GM21576 (cell line): ENCODE results near the gene COL18A1.
"Not testable (repeated sequence)": the region's sequence is repeated elsewhere in the genome, so short reads cannot be mapped to it uniquely, and the experiment has no call there.

Experiments
- ATAC-seq: cut with Tn5 transposase; IDR thresholded peaks from one replicate; pipeline ENCODE4 v1.9.1; 2021; ENCODE audit warnings: mild to moderate bottlenecking, moderate library complexity; ENCODE audit not compliant: unreplicated experiment

COL18A1 gene

GRCh38 chr21:45513741-45514310, 108.9 kb downstream of the COL18A1 start:
- ATAC-seq: no peak

- no peak for ATAC-seq
Measured at GRCh38 chr21:45514311-45515021, 109.5 kb downstream of the COL18A1 start.

- no peak for ATAC-seq
Measured at GRCh38 chr21:45515241-45516061, 110.5 kb downstream of the COL18A1 start.

DNA sequence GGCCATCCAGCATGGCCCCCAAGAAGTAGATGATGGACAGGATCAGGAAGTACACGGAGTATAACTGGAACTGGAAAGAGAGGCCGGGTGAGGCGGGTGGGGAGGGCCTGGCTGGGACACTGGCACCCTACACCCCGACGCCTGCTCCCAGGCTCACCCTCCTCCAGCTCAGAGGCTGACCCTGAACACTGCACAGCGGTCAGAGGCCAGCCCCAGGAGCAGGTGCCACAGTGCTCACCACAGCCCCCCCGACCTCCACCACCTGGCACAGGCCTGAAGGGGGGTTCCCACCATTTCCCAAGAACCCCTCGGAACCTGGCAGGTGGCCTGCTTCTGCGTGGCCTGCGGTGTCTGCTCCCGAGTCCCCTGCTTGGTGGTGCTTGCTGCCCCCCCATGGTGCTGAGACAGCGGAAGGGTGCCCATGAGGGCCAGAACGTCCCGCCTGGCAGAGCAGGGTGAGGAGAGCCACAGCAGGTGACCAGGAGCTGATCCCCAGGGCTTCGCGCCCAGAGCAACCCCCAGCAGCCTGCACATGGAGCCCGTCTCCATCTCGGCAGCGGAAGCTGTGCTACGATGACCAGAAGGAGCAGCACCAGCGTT, 111.2 kb downstream of the COL18A1 start:
- ATAC-seq: no peak

DNA sequence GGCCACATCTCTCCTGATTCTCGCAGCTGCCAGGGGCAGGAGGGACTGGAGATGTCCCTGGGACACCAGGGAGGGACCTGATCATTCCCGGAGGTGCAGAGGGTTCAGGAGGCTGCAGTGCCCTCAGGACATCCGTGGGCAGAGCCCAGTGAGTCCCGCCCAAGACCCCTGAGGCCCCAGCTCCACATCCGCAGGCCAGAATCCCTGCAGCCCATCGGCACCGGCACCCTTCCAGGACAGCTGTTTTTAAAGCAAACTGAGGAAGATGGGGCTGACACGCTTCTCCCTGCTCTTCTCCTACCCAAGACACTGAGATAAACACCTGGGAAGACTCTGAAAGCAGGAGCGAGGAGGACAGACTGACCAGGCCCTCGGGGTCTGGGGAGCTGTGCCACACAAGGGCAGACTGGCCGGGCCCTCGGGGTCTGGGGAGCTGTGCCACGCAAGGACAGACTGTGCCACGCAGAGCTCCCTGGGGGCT, 111.7 kb downstream of the COL18A1 start:
- no peak for ATAC-seq

GRCh38 chr21:45517249-45518065, 112.5 kb downstream of the COL18A1 start:
- ATAC-seq: no peak

GRCh38 chr21:45518742-45519141, 113.8 kb downstream of the COL18A1 start:
- ATAC-seq: no peak

DNA sequence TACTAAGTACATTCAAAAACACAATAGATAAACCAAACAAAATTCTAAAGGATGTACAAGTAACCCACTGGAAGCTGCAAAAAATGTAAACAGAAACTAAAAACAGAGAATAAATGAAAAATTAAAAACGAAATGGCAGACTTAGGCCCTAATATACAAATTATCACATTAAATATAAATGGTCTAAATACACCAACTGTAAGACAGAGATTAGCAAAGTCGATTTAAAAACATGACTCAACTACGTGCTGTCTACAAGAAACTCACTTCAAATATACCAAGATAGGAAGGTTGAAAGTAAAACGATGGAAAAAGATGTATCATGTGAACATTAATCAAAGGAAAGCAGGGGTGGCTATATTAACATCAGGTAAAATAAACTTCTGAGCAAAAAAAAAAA, 114.2 kb downstream of the COL18A1 start:
- ATAC-seq: no peak

DNA sequence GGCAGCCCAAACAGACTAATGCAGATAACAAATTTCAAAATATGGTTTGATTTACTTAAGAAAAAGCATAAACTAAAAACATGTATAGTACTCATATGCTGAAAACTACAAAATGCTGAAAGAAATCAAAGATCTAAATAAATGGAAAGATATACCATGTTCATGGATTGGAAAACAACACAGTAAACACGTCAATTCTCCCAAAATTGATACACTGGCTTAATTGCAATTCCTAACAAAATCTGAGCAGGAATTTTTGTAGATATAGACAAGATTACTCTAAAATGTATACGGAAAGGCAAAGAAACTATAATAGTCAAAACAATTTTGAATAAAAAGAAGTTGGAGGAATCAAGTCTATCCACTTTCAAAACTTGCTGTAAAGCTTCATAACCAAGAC, 116.3 kb downstream of the COL18A1 start:
- ATAC-seq: no peak

DNA sequence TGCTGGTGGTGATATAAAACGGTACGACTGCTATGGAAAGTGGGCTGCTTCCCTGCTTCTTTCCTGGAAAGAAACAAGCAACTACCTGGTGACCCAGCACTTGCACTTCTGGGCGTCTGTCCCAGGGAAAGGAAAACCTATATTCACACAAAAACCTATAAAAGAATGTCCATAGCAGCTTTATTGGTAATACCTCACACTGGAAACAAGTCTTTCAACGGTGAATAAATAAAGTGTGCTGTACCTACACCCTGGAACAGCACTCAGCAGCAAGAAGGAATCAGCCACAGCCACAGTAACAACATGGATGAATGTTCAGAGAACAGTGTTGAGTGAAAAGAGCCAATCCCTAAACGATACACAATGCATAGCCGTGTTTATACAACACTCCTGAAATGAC, 117.4 kb downstream of the COL18A1 start:
- no peak for ATAC-seq

DNA sequence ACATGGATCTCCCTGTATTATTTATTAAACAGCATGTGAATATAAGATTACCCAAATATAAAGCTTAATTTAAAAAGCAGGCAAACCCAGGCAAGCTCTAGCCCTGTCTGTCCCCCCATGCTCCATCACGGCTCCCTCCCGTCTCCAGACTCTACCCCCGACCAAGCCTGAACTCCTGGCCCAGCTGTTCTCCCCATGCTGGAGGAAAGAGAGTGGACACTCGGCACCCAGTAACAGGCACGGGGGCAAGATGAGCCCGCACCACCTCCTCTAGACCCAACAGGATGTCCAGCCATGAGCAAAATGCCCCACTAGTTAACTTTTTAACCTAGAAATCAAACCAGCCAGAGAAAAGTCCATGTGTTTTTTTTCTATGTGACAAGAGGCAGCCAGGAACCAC, 118.0 kb downstream of the COL18A1 start:
- ATAC-seq: no peak

- ATAC-seq: no peak
Measured at GRCh38 chr21:45523411-45524101, 118.6 kb downstream of the COL18A1 start.

DNA sequence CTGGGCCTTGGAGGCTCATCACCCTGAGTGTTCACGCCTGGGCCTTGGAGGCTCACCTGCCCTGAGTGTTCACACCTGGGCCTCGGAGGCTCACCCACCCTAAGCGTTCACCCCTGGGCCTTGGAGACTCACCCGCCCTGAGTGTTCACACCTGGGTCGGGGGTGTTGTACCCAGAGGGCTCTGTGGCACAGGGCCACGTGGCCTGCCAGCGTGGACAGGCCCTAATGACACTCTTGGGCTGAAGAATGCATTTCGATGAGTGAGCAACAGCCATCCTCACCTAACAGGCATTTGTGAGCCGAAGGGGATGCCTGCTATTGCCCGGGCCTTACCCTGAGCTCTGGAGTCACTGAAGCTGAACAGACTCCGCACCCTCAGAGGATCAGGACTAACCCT, 119.8 kb downstream of the COL18A1 start:
- ATAC-seq: no peak

DNA sequence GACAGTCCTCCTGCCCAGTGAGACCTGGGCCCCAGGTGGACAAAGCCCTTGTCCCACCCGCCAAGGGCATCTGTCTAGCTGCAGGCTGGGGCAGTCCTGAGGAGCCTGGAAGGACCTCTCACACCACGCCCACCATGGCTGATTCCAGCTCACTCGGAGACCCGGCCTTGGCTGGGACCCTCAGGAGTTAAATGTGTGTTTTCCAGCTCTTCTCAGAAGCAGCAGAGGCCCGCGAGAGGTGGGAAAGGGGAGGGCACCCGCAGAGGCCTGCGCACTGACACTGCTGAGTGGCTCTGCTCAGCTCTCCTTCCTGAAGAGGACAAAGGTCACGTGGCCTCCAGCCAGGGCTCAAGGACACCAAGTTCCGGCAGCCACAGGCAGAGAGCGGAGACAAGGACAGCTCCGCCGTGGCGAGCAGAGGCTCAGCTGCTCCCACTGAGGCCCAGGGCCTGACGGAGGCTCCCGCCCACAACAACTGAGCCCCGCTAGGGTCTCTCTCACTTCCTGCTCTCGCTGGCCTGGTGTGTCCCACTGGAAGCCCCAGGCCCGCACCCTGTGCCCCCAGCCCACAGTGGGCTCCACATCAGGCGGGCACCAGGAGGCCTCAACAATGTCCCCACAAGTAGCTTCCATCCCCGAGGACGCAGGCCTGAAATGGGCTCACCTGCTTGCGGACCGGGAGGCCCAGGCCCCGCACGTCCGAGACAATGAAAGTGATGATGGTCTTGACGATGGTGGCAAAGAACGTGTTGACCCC, 120.4 kb downstream of the COL18A1 start:
- ATAC-seq: no peak

DNA sequence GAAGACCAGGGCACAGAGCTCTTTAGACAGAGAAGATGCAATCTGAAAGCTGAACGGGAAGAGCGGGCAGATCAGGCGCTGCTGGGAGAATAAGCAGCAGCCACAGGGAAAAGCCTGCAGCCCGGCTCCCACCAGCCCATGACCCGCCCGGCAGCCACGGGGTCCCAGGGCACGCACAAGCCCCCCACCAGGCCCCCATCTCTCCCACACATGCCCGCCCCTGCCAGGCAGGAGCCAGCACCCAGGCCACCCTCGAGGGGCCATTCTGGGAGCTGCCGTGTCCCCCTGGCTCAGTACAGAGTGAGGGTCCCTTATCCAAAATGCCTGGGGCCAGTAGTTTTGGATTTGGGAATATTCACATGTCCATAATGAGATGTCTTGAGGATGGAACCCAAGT, 120.9 kb downstream of the COL18A1 start:
- ATAC-seq: no peak

DNA sequence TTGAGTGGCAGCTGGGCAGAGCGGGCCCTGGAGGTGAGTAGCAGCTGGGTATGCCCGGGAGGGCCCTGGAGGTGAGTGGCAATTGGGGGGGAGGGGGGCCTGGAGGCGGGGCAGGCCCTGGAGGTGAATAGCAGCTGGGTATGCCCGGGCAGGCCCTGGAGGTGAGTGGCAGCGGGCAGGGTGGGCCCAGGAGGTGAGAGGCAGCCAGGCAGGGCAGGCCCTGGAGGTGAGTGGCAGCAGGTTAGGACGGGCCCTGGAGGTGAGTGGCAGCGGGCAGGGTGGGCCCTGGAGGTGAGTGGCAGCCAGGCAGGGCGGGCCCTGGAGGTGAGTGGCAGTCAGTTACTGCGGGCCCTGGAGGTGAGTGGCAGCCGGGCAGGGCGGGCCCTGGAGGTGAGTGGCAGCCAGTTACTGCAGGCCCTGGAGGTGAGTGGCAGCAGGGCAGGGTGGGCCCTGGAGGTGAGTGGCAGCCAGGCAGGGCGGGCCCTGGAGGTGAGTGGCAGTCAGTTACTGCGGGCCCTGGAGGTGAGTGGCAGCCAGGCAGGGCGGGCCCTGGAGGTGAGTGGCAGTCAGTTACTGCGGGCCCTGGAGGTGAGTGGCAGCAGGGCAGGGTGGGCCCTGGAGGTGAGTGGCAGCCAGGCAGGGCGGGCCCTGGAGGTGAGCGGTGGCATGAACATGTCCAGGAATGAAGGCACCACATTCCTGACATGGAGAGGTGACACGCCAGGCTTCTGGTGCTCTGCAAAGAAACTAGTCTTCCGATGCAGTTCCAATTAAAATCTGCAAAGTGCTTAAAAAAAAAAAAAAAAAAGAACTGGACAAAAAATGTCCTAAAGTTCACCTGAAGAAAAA, 122.4 kb downstream of the COL18A1 start:
- ATAC-seq: not testable (repeated sequence)

GRCh38 chr21:45528028-45528705, 123.2 kb downstream of the COL18A1 start:
- no peak for ATAC-seq
